Activated naive CD4-positive, alpha-beta T cell treated with anti-CD3 and anti-CD28 coated beads, Interleukin-2, amount 10 ng/mL, durations not matched to agents 7 days and 5 days (primary cell): ENCODE measurements around the gene DLG5.
"Not testable (repeated sequence)": the region's sequence is repeated elsewhere in the genome, so short reads cannot be mapped to it uniquely, and the experiment has no call there.

ENCODE experiments used
- CTCF ChIA-PET: fragments of 350-600 bp; sonication (Branson Sonifier 250); formaldehyde crosslinking; loops from one replicate; lab custom pipeline; 2021; ENCODE audit warnings: antibody characterized with exemption; lab: Charles Lee
- DNase-seq: peaks from one replicate; pipeline ENCODE4 v3.0.0-alpha.2; 2020
- H3K27ac Mint-ChIP-seq: one replicate; pipeline ENCODE4 v1.8.0; 2021; ENCODE audit warnings: mild to moderate bottlenecking, moderate library complexity, mixed read lengths
- H3K27me3 Mint-ChIP-seq: one replicate; pipeline ENCODE4 v1.8.0; 2021; ENCODE audit warnings: mild to moderate bottlenecking, mixed read lengths
- H3K36me3 Mint-ChIP-seq: one replicate; pipeline ENCODE4 v1.8.0; 2021; ENCODE audit warnings: mixed read lengths
- H3K4me1 Mint-ChIP-seq: one replicate; pipeline ENCODE4 v1.8.0; 2021; ENCODE audit warnings: mixed read lengths
- H3K4me3 Mint-ChIP-seq: one replicate; pipeline ENCODE4 v1.8.0; 2021; ENCODE audit warnings: mild to moderate bottlenecking, moderate library complexity, mixed read lengths
- H3K9me3 Mint-ChIP-seq: one replicate; pipeline ENCODE4 v1.8.0; 2021; ENCODE audit warnings: mixed read lengths

DLG5 gene

GRCh38 chr10:77768039-77768438 is 158.5 kb downstream of the DLG5 start:
- no peak overlapping the region for H3K27ac Mint-ChIP-seq
- DNase-seq = no peak
- H3K4me3 Mint-ChIP-seq = no peak overlapping the region
- CTCF ChIA-PET = interaction anchor here (1.2 to 1.3 kb wide), 2 partner anchors 11 to 56 kb away, joined by 4 to 6 read pairs; no protein-coding TSS in a partner anchor
- H3K9me3 Mint-ChIP-seq = no peaks in the 10 kb centered on the region
- no peaks in the 10 kb centered on the region for H3K4me1 Mint-ChIP-seq
- H3K27me3 Mint-ChIP-seq = peaks cover 15% of the 10 kb centered on the region
- H3K36me3 Mint-ChIP-seq = no peaks in the 10 kb centered on the region

GRCh38 chr10:77763453-77764430 is 162.8 kb downstream of the DLG5 start:
- H3K4me3 Mint-ChIP-seq = no peak overlapping the region
- H3K9me3 Mint-ChIP-seq = no peaks in the 10 kb centered on the region
- no peaks in the 10 kb centered on the region for H3K36me3 Mint-ChIP-seq
- H3K27me3 Mint-ChIP-seq = peaks cover 15% of the 10 kb centered on the region
- no peak overlapping the region for H3K27ac Mint-ChIP-seq
- no peak for DNase-seq
- CTCF ChIA-PET = no interaction called here
- no peaks in the 10 kb centered on the region for H3K4me1 Mint-ChIP-seq

- not testable (repeated sequence) for H3K27me3 Mint-ChIP-seq, H3K4me3 Mint-ChIP-seq, H3K4me1 Mint-ChIP-seq, H3K36me3 Mint-ChIP-seq, H3K9me3 Mint-ChIP-seq, DNase-seq, H3K27ac Mint-ChIP-seq
- CTCF ChIA-PET = interaction anchor here (2.5 kb wide), 1 partner anchor 44 kb away, joined by 11 read pairs; no protein-coding TSS in a partner anchor
Measured at GRCh38 chr10:77758406-77758805, 168.1 kb downstream of the DLG5 start.

DNA sequence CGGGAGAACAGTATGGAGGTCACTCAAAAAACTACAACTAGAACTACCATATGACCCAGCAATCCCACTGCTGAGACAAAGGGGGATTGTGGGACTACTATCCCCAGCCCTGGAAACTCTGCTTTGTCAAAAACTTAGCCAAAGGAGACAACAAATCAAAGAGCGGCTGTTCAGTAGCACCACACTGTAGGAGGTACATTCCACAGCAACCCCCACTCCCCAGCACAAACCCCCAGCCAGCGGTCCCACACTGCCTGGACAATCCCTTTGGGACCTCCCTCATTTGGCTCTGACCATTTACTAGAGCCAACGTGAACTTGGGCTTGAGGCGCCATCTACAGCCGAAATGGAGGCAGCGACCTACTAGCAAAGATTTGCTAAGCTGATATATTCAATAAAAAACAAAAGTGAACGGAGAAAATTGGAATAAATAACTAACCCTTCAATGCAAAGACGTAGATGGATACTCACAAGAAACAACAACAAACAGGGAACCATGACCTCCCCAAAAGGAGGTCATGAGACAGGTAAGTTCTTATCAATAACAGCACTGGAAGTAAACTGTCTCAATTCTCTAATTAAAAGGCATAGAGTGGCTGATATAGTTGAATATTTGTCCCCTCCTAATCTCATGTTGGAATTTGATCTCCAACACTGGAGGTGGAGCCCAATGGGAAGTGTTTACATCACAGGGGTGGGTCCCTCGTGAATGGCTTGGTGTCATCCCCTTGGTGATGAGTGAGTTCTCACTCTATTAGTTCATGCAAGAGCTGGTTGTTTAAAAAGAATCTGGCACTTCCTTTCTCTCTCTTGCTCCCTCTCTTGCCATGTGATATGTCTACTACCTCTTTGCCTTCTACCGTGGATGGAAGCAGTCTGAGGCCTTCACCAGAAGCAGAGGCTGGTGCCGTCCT is 170.0 kb downstream of the DLG5 start:
- H3K4me3 Mint-ChIP-seq = no peak overlapping the region
- H3K36me3 Mint-ChIP-seq = no peaks in the 10 kb centered on the region
- CTCF ChIA-PET = interaction anchor here (0.7 to 2.5 kb wide), 5 partner anchors 12 to 52 kb away, joined by 3 to 11 read pairs (median 3); no protein-coding TSS in a partner anchor
- H3K9me3 Mint-ChIP-seq = no peaks in the 10 kb centered on the region
- DNase-seq = peak; percentile 37
- H3K27ac Mint-ChIP-seq = no peak overlapping the region
- H3K27me3 Mint-ChIP-seq = peaks cover 7% of the 10 kb centered on the region
- H3K4me1 Mint-ChIP-seq = no peaks in the 10 kb centered on the region

DNA sequence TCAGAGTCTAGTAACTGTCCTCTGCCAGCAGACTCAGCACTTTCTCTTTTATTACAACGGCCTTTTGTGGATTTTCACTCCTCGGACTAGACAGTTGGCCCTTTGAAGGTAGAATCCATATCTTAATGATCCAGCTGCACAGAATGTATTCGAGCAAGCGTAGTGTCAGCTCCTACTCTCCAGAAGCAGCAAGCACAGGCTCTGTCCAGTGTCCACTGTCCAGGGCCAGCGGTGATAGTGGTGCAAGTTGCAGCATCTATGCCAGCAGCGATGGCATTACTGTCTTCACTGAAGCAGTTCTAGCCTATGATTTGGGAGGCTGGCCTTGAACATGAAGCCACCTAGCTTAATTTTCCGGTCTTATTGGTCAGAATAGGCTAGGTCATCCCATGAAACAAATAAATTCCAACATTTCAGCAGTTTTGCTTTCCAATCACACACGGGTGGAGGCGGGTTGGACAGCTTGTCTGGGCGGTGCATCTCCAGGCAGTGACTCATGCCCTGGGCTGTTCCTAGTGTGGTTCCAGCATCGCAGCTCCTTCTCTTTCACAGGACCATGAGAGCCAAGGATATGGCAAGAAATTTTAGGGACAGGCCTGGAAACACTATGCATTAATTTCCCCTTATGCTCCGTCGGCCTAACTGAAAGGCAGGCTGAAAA is 180.4 kb downstream of the DLG5 start:
- H3K27ac Mint-ChIP-seq = no peak overlapping the region
- no peaks in the 10 kb centered on the region for H3K36me3 Mint-ChIP-seq
- H3K4me3 Mint-ChIP-seq = no peak overlapping the region
- CTCF ChIA-PET = no interaction called here
- DNase-seq = no peak
- H3K9me3 Mint-ChIP-seq = no peaks in the 10 kb centered on the region
- no peaks in the 10 kb centered on the region for H3K4me1 Mint-ChIP-seq
- peaks cover 8% of the 10 kb centered on the region for H3K27me3 Mint-ChIP-seq

DNA sequence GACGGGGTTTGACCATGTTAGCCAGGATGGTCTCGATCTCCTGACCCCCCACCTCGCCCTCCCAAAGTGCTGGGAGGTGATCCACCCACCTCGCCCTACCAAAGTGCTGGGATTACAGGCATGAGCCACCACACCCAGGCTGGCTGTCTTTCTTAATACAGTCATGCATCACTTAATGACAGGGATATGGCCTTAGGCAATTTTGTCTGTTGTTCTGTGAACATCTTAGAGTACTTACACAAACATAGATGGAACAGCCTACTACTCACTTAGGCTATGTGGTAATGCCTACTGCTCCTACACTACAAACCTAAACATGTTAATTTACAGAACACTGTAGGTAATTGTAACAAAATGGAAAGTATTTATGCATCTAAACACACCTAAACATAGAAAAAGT is 182.3 kb downstream of the DLG5 start:
- Mint-ChIP-seq H3K4me1 (no peaks in the 10 kb centered on the region), H3K27ac (no peak overlapping the region), H3K36me3 (no peaks in the 10 kb centered on the region), H3K27me3 (peaks cover 6% of the 10 kb centered on the region), H3K9me3 (peaks cover 11% of the 10 kb centered on the region), H3K4me3 (no peak overlapping the region)
- no peak for DNase-seq
- CTCF ChIA-PET = interaction anchor here (0.6 kb wide), 1 partner anchor 25 kb away, joined by 6 read pairs; no protein-coding TSS in a partner anchor

GRCh38 chr10:77742172-77742571 is 184.4 kb downstream of the DLG5 start:
- no peak for DNase-seq
- Mint-ChIP-seq H3K27me3 (peaks cover 8% of the 10 kb centered on the region), H3K4me1 (no peaks in the 10 kb centered on the region), H3K27ac (no peak overlapping the region), H3K36me3 (no peaks in the 10 kb centered on the region), H3K4me3 (no peak overlapping the region), H3K9me3 (peaks cover 15% of the 10 kb centered on the region)
- CTCF ChIA-PET = interaction anchor here (1.0 to 1.3 kb wide), 3 partner anchors 14 to 30 kb away, joined by 3 read pairs; no protein-coding TSS in a partner anchor

DNA sequence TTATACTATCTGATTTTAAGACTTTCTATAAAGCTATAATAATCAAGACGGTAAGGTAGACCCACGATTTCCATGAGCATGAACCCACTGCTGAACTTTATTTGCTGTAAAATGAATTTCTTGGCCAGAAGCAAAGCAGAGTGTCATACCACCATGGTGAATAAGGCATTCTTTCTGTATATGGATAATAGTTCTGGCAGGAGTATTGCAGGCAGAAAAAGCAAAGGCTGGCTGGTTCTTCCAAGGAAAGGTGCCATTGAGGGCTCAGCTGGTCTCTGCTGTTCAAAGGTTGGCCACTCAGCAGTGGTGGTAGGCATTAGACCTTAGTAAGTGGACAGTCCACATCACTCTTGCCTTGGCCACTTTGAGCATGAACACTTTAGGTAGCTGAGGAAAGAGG is 184.8 kb downstream of the DLG5 start:
- no peaks in the 10 kb centered on the region for H3K4me1 Mint-ChIP-seq
- CTCF ChIA-PET = interaction anchor here (1.0 to 1.3 kb wide), 2 partner anchors 15 to 28 kb away, joined by 3 read pairs; no protein-coding TSS in a partner anchor
- H3K27me3 Mint-ChIP-seq = peaks cover 8% of the 10 kb centered on the region
- no peak overlapping the region for H3K27ac Mint-ChIP-seq
- no peaks in the 10 kb centered on the region for H3K36me3 Mint-ChIP-seq
- H3K9me3 Mint-ChIP-seq = peaks cover 19% of the 10 kb centered on the region
- no peak for DNase-seq
- no peak overlapping the region for H3K4me3 Mint-ChIP-seq
